Activated CD4-positive, alpha-beta T cell treated with anti-CD3 and anti-CD28 coated beads for 36 hours (primary cell): ENCODE data around the gene ADGRG3. TPM values are rescaled to one million over a fixed set of nuclear protein-coding genes. Genes with fewer than 3 reads are reported as not detected.
A peak's percentile ranks its signal among the peaks of the same experiment; 100 is the strongest.

Experiments used
- ATAC-seq: fragments of 200-7000 bp; cut with Tn5 transposase; one replicate; pipeline ENCODE4 v1.10.0; 2021; ENCODE audit warnings: mild to moderate bottlenecking, moderate library complexity
- CTCF ChIA-PET: fragments of 350-600 bp; sonication (Branson Sonifier 250); formaldehyde crosslinking; loops from one replicate; lab custom pipeline; 2021; ENCODE audit warnings: antibody characterized with exemption; lab: Charles Lee
- POLR2A ChIA-PET: fragments of 350-600 bp; sonication (Branson Sonifier 250); formaldehyde crosslinking; loops from one replicate; lab custom pipeline; 2021; ENCODE audit warnings: antibody characterized with exemption, inconsistent platforms; lab: Charles Lee
- DNase-seq: peaks from one replicate; pipeline ENCODE4 v3.0.0-alpha.2; 2020
- H3K27ac Mint-ChIP-seq: one replicate; pipeline ENCODE4 v1.8.0; 2021; ENCODE audit warnings: mixed read lengths
- H3K27me3 Mint-ChIP-seq: one replicate; pipeline ENCODE4 v1.8.0; 2021; ENCODE audit warnings: mixed read lengths
- H3K36me3 Mint-ChIP-seq: one replicate; pipeline ENCODE4 v1.8.0; 2021; ENCODE audit warnings: low read depth, mixed read lengths
- H3K4me1 Mint-ChIP-seq: one replicate; pipeline ENCODE4 v1.8.0; 2021; ENCODE audit warnings: mixed read lengths
- H3K4me3 Mint-ChIP-seq: one replicate; pipeline ENCODE4 v1.8.0; 2021; ENCODE audit warnings: mild to moderate bottlenecking, moderate library complexity, mixed read lengths
- H3K9me3 Mint-ChIP-seq: one replicate; pipeline ENCODE4 v1.8.0; 2021; ENCODE audit warnings: low read depth, mixed read lengths
- intact Hi-C, 2 experiments: fragments of 100-400 bp; cut with DNase I in 1 of 2; cut with micrococcal nuclease in 1 of 2; formaldehyde crosslinking; loops; one replicate each; pipeline versions ENCODE4 v1.14.2 to v1.15.1; 2022 to 2024; cut with DNase I, micrococcal nuclease
- total RNA-seq, 2 experiments: library from RNA; stranded (reverse); gene quantifications; one replicate each; pipeline ENCODE4 v1.2.3, GENCODE V29; 2021

The ADGRG3 gene
- total RNA-seq, 2 experiments from 2014 or later: not detected

- Mint-ChIP-seq H3K27ac (no peak overlapping the region), H3K36me3 (no peaks in the 10 kb centered on the region), H3K9me3 (no peaks in the 10 kb centered on the region), H3K4me3 (no peak overlapping the region), H3K27me3 (no peaks in the 10 kb centered on the region), H3K4me1 (peaks cover 13% of the 10 kb centered on the region)
- ChIA-PET CTCF (interaction anchor here (0.6 kb wide), 1 partner anchor 533 kb away, joined by 5 read pairs; no protein-coding TSS in a partner anchor), POLR2A (interaction anchor here (0.7 kb wide), 1 partner anchor 234 kb away, joined by 3 read pairs; no protein-coding TSS in a partner anchor)
- no peak for DNase-seq
- ATAC-seq: no peak
- intact Hi-C loops: no loop called here
Measured at GRCh38 chr16:57687363-57687929, 19.3 kb downstream of the ADGRG3 start.

- ATAC-seq (no peak), DNase-seq (no peak)
- Mint-ChIP-seq H3K9me3 (no peaks in the 10 kb centered on the region), H3K4me3 (no peak overlapping the region), H3K4me1 (peaks cover 13% of the 10 kb centered on the region), H3K36me3 (no peaks in the 10 kb centered on the region), H3K27ac (no peak overlapping the region), H3K27me3 (no peaks in the 10 kb centered on the region)
- CTCF ChIA-PET: no interaction called here
- POLR2A ChIA-PET: no interaction called here
- intact Hi-C loops: no loop called here
Measured at GRCh38 chr16:57688487-57688986, 20.4 kb downstream of the ADGRG3 start.

DNA sequence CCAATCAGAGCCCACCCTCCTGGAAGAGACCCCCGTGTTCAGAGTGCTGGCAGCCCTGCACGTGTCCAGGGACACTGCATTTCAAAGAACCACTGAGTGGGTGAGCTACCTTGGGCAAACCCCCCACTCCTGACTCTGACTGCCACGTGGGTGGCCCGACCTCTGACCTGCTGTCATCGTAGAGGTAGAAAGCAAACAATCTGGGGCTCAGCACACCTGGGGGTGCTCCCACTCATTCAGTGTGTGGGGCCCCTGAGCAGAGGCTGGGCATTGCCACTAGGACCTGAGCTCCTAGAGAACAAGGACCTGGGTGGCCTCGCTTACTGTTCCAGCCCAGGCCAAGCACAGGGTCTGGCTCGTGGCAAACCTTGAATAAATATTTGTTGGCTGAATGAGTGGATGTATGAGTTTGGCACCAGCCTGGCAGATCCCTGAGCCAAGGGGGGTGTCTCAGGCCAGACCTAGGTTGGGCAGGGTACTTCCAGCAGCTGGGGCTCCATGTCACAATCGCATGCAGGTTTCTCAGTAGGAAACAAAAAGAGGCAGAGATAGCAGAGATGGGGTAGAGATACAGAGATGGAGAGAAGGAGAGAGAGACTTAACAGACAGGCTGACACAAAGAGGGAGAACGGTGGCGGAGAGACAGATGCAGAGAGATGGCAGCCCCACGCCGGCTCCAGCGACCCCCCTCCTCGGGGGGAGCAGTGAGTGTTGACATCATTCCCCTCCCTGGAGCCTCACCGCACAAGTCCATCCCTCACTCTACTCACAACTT, 21.1 kb downstream of the ADGRG3 start:
- Mint-ChIP-seq H3K36me3 (no peaks in the 10 kb centered on the region), H3K4me1 (peaks cover 13% of the 10 kb centered on the region), H3K4me3 (no peak overlapping the region), H3K27me3 (no peaks in the 10 kb centered on the region), H3K9me3 (no peaks in the 10 kb centered on the region), H3K27ac (peak overlapping the region; percentile 66)
- ATAC-seq (peak; percentile 24), DNase-seq (no peak)
- ChIA-PET CTCF (no interaction called here), POLR2A (no interaction called here)
- intact Hi-C loops: no loop called here

DNA sequence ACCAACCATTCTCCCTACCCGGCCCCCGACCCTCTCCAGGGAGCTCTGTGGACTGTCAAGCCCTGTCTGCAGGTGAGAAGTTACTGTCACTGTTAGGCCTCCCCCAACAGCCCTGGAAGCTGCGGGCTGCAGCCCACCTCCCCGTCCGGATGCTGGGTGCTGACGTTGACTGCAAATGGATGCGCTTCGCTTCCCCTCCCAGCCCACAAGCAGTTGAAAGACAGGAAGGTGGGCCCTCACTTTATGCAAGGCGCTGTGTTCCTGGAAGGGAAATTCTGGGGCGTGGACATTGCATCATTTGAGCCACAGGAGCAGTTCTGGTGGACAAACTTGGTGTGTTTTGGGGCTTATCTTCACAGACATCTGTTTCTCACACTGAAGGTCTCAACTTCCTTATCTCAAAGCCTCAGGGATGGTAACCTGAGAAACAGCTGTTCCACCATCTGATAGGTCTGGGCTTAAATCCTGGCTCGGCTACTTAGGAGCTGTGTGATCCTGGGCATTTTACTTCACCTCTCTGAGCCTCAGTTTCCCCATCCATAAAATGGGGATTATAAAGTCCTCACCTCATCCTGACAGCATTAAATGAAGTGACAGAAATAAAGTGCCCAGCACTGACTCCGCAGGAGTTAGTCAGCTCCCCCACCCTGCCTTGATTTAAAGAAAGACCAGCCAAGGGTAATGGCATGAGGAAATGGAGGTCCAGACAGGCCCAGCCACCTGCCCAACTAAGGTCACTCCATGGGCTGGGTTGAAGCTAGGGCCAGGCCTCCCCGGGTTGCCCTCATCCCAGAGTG, 21.9 kb downstream of the ADGRG3 start:
- Mint-ChIP-seq H3K9me3 (no peaks in the 10 kb centered on the region), H3K27me3 (no peaks in the 10 kb centered on the region), H3K4me1 (peaks cover 16% of the 10 kb centered on the region), H3K27ac (peak overlapping the region; percentile 47), H3K4me3 (no peak overlapping the region), H3K36me3 (no peaks in the 10 kb centered on the region)
- DNase-seq (peak; percentile 44), ATAC-seq (peak; percentile 62)
- ChIA-PET POLR2A (no interaction called here), CTCF (interaction anchor here (1.2 to 1.5 kb wide), 2 partner anchors 114 to 115 kb away, joined by 3 to 8 read pairs; no protein-coding TSS in a partner anchor)
- intact Hi-C loops: no loop called here

DNA sequence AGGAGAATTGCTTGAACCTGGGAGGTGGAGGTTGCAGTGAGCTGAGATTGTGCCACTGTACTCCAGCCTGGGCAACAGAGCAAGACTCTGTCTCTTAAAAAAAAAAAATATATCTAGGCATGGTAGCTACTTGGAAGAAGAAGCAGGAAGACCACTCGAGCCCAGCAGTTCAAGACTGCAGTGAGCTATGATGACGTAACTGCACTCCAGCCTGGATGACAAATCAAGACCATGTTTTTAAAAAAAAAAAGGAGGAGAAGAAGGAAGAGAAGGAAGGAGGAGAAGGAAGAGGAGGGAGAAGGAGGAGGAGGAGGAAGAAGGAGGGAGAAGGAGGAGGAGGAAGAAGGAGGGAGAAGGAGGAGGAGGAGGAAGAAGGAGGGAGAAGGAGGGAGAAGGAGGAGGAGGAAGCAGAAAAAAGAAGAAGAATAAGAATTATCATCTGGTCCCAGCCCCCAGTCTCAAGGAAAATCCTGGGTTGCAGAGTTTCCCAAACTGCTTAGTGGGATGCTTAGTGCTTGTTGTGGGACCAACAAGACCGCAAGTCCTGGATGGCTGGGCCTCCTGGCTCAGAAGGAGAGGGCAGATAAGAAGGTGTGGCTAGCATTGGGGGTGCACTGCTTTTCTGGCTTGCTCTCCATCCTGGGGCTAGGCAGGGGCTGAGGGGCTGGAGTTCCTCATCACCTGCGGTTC, 22.8 kb downstream of the ADGRG3 start:
- no peaks in the 10 kb centered on the region for H3K9me3 Mint-ChIP-seq
- ChIA-PET CTCF (interaction anchor here (0.6 to 1.5 kb wide), 3 partner anchors 115 to 559 kb away, joined by 3 to 8 read pairs (median 3); a partner anchor contains a TSS), POLR2A (no interaction called here)
- H3K4me1 Mint-ChIP-seq: peaks cover 18% of the 10 kb centered on the region
- DNase-seq (no peak), ATAC-seq (no peak)
- intact Hi-C loops: no loop called here
- H3K4me3 Mint-ChIP-seq: no peak overlapping the region
- no peak overlapping the region for H3K27ac Mint-ChIP-seq
- no peaks in the 10 kb centered on the region for H3K27me3 Mint-ChIP-seq
- H3K36me3 Mint-ChIP-seq: no peaks in the 10 kb centered on the region

- CTCF ChIA-PET: interaction anchor here (1.1 kb wide), 1 partner anchor 37 kb away, joined by 3 read pairs; no protein-coding TSS in a partner anchor
- H3K27me3 Mint-ChIP-seq: no peaks in the 10 kb centered on the region
- H3K9me3 Mint-ChIP-seq: no peaks in the 10 kb centered on the region
- H3K4me1 Mint-ChIP-seq: peaks cover 18% of the 10 kb centered on the region
- intact Hi-C loops: no loop called here
- H3K36me3 Mint-ChIP-seq: no peaks in the 10 kb centered on the region
- DNase-seq (no peak), ATAC-seq (no peak)
- H3K27ac Mint-ChIP-seq: no peak overlapping the region
- H3K4me3 Mint-ChIP-seq: no peak overlapping the region
- POLR2A ChIA-PET: interaction anchor here (0.7 kb wide), 1 partner anchor 806 kb away, joined by 3 read pairs; no protein-coding TSS in a partner anchor
Measured at GRCh38 chr16:57692636-57693035, 24.5 kb downstream of the ADGRG3 start.

- ATAC-seq (no peak), DNase-seq (no peak)
- Mint-ChIP-seq H3K4me1 (peaks cover 18% of the 10 kb centered on the region), H3K9me3 (no peaks in the 10 kb centered on the region), H3K27ac (no peak overlapping the region), H3K36me3 (no peaks in the 10 kb centered on the region), H3K27me3 (no peaks in the 10 kb centered on the region), H3K4me3 (no peak overlapping the region)
- intact Hi-C loops: no loop called here
- CTCF ChIA-PET: interaction anchor here (1.1 kb wide), 1 partner anchor 38 kb away, joined by 3 read pairs; no protein-coding TSS in a partner anchor
- POLR2A ChIA-PET: no interaction called here
Measured at GRCh38 chr16:57693550-57693949, 25.4 kb downstream of the ADGRG3 start.

GRCh38 chr16:57694231-57694724, 26.2 kb downstream of the ADGRG3 start:
- peaks cover 16% of the 10 kb centered on the region for H3K4me1 Mint-ChIP-seq
- H3K36me3 Mint-ChIP-seq: no peaks in the 10 kb centered on the region
- POLR2A ChIA-PET: no interaction called here
- ATAC-seq: no peak
- H3K4me3 Mint-ChIP-seq: no peak overlapping the region
- no peak overlapping the region for H3K27ac Mint-ChIP-seq
- no peak for DNase-seq
- no peaks in the 10 kb centered on the region for H3K9me3 Mint-ChIP-seq
- CTCF ChIA-PET: interaction anchor here (0.5 kb wide), 1 partner anchor 63 kb away, joined by 3 read pairs; no protein-coding TSS in a partner anchor
- intact Hi-C loops: no loop called here
- H3K27me3 Mint-ChIP-seq: no peaks in the 10 kb centered on the region

GRCh38 chr16:57694725-57695679, 26.9 kb downstream of the ADGRG3 start, which contains the start of gene DRC7:
Gene DRC7, plus strand, starts transcription at chr16:57694806. Its CDS starts 3,144 bp downstream, at chr16:57697950.
- H3K4me3 Mint-ChIP-seq: peak within 1 kb of the TSS; percentile 6

DNA sequence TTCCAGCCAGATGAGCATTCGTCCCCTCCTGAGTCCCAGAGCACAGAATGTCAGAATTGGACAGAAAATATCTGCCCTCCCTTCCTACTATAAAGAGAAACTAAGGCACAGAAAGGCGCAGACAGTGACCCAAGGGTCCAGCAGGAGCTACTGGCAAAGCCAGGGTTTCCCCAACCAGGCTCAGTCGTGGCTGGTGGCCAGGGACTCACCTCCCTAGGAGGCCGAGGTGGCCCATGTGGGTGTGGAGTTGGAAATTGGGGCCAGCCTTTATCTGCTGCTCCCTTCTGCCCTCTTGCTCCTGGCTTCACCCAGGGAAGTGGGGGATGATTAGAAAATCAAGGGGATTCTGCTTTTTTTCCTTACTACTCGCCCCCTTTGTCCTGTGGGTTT, 27.6 kb downstream of the ADGRG3 start:
- H3K27ac Mint-ChIP-seq: no peak overlapping the region
- ChIA-PET POLR2A (no interaction called here), CTCF (interaction anchor here (0.7 kb wide), 1 partner anchor 341 kb away, joined by 4 read pairs; no protein-coding TSS in a partner anchor)
- H3K4me1 Mint-ChIP-seq: peaks cover 5% of the 10 kb centered on the region
- H3K27me3 Mint-ChIP-seq: no peaks in the 10 kb centered on the region
- H3K4me3 Mint-ChIP-seq: no peak overlapping the region
- DNase-seq (no peak), ATAC-seq (no peak)
- intact Hi-C loops: no loop called here
- H3K36me3 Mint-ChIP-seq: no peaks in the 10 kb centered on the region
- no peaks in the 10 kb centered on the region for H3K9me3 Mint-ChIP-seq

More at GRCh38 chr16:57694725-57695679, 26.9 kb downstream of the ADGRG3 start, which contains the start of gene DRC7:
- intact Hi-C loops: no loop called here
- peak; percentile 68 for ATAC-seq
- H3K27ac Mint-ChIP-seq: peak within 1 kb of the TSS; percentile 24
- POLR2A ChIA-PET: no interaction called here
- H3K9me3 Mint-ChIP-seq: no peaks in the 10 kb centered on the region
- no peaks in the 10 kb centered on the region for H3K27me3 Mint-ChIP-seq
- DNase-seq: peak; percentile 40
- H3K4me1 Mint-ChIP-seq: peaks cover 8% of the 10 kb centered on the region
- CTCF ChIA-PET: interaction anchor here (0.5 kb wide), 1 partner anchor 62 kb away, joined by 3 read pairs; no protein-coding TSS in a partner anchor
- no peaks in the 10 kb centered on the region for H3K36me3 Mint-ChIP-seq
